HG03108 (cell line): ENCODE results near the gene ZNF385C.

ENCODE experiments used
- ATAC-seq: cut with Tn5 transposase; IDR thresholded peaks from one replicate; pipeline ENCODE4 v1.9.1; 2021; ENCODE audit warnings: moderate library complexity; ENCODE audit not compliant: unreplicated experiment

The ZNF385C gene

DNA sequence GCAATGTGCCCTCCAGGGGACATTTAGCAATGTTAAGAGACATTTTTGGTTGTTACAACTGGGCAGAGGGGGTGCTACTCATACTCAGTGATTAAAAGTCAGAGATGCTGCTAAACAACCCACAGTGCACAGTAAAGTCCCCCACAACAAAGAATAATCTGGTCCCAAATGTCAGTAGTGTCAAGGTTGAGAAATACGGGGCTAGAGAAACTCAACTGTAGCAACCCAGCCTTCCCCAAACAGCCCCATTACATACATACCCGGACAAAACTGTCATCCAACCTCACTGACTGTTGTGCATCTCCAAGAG lies 101.5 kb downstream of the ZNF385C start:
- ATAC-seq: no peak

DNA sequence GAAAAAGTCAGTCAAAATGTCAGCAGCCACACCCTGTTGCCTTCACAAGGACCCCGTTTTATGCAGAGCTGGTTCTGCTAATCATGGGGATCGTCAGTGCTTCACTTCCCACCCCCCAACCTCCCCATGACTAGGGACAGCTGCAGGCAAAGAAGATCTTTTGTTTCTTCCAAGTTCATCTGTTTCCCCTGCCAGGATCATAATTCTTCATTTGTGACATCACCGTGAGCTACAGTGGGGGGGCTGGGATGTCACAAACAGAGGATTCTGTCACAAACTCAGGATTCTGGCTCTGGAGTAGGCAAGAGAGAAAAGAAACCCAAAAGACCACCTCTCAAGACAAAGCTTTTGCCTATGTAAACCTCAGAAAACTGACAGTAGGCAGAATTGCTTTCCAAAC lies 105.7 kb downstream of the ZNF385C start:
- no peak for ATAC-seq

DNA sequence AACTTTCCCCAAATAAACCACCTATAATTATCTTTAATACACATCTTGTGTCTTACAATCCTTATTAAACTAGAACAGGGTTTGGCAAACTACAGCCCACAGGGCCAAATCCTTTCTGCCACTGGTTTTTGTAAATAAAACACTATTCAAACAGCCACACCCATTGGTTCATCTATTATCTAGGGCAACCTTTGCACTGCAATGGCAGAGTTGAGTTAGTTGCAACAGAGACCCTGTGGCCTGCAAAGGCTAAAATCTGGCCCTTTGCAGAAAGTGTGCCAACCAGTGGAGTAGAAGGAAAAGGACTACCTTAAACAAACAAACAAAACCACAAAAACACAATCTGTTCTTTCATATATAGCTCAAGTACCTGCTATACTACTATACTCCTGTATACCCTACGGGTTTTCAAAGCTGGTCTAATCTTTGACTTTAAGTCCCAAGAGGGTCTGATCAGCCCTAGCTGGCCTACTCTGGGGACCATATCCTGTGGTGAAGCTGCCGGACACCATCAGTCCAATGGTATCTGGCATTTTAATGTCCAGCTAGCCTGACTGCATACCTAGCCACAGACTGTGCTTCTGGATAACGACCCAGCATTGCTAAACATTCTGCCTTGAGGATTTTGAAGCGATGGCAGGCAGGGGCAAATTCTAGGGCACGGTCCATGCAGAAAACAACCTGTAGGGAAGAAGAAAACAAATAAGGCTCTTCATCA lies 108.4 kb downstream of the ZNF385C start:
- no peak for ATAC-seq

DNA sequence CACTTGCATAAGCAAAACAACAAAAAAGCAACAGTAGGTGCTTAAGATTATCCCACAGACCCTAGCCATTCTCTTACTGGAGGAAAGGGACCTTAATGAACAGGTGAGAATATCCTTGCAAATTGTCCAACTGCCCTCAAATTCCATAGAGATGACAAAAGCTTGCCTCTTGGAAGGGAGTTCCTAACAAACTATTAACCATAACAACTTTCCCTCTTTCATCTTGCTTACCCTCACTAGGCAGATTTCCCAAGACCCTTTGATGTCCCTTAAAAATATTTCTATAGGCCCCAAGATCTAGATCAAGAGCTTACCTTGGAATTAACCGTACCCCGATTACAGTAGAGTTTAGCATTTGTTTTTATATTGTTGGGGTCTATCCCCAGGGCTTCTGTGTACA lies 109.9 kb downstream of the ZNF385C start:
- no peak for ATAC-seq

DNA sequence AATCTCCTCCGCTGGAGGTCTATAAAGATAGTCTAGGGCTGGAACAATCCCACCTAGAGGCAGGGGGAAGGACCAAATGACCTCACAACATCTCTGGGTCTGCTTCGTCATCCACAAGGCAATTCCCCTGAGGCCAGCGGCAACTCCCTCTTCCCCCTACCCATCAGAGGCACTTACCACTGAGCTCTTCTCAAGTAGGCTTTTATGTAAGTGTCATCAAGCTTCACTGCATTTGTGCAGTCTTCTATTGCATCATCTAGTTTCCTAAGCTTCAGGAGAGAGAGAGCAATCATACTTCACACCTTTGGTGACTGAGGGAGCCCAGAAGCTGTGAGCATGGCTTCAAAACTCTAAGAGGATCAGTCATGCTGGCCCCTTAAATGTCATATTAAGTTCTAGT lies 110.6 kb downstream of the ZNF385C start:
- ATAC-seq: no peak

DNA sequence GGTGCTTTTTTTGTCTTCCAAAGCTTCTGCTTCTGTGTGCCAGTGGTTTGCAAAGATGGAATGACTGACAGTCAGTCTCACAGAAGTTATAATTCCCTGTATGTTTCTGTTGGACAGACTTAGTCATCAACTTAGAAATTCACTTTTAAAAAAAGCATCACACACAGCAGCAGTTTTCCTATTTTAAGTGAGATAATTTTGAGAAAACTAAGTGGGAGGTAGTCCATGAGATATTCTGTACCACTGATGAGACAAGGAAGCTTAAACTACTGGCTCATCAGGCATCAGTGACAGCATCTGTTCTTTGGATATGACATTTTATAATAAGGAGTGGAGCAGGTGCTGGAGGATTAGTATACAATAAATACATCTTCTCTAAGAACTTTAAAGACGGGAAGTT lies 111.6 kb downstream of the ZNF385C start:
- ATAC-seq: no peak

DNA sequence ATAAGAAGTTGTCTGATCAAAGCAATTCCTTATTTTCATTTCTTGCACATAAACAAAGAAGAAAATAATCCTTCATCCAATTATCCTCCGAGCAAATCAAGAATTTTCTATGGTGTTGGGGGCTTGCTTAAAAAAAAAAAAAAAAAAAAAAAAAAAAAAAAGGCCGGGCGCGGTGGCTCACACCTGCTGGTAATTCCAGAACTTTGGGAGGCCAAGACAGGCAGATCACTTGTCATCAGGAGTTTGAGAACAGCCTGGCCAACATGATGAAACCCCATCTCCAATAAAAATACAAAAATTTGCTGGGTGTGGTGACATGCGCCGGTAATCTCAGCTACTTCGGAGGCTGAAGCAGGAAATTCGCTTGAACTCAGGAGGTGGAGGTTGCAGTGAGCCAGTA lies 112.4 kb downstream of the ZNF385C start:
- ATAC-seq: no peak

DNA sequence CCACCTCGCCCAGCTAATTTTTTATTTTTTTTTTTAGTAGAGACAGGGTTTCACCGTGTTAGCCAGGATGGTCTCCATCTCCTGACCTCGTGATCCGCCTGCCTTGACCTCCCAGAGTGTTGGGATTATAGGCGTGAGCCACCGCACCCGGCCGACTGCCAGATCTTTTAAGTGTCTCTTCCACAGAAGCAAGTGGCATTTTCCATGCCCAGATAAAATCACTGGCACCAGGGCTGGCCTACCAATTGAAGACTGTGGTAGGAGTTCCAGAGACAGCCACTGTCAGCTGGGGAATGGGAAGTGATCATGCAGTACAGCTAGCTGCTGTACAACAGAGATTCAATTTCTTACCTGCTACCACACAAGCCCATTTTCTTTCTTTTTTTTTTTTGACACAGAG lies 113.8 kb downstream of the ZNF385C start:
- ATAC-seq: no peak

DNA sequence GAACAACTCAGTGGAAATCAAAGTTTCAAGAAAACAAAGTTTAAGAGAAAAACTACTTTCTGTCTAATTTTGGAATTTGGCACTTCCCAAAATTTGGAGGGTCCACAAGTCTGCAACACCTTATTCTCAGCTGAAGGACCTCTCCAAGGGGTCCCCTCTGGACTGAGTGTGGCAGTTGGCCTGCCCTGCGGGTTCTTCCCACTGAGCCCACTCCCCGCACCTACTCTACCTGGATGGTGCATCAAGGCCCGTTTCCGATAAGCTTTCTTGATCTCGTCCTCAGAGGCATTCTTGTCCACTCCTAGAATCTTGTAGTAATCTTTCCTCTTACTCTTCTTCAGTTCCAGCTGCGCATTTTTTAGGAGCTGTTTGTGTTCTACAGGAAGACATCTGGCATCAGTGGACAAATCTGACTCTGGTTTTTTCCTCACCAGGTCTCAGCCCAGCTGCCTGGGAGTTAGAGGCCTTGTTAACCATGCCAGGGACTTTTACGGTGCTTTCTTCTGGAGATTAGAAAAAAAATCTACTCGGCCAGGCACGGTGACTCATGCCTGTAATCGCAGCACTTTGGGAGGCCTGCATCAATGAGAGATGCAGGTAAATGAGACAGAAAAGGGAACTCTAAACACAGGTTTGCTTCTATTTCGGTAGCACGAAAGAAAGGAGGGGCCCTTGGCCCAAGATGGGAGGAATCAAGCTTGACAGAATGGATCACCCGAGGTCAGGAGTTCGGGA lies 116.1 kb downstream of the ZNF385C start:
- ATAC-seq: no peak

DNA sequence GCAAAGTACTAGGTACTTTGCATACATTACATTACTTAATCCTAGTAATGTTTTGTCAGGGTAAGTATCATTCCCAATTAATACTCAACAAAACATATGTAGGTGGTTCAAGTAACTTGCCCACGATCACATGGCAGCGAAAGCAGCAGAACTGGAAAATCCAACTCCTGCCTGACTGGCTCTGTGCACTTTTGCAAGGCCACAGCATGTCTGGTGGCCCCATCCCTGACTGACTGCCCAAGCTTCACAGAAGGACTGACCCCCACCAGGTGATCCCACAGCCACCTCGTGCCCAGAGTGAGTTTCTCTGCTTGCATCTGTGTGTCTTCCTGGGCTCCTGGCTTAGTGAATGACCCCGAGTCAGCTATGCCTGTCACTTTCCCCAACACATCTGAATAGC lies 120.3 kb downstream of the ZNF385C start:
- ATAC-seq: no peak

DNA sequence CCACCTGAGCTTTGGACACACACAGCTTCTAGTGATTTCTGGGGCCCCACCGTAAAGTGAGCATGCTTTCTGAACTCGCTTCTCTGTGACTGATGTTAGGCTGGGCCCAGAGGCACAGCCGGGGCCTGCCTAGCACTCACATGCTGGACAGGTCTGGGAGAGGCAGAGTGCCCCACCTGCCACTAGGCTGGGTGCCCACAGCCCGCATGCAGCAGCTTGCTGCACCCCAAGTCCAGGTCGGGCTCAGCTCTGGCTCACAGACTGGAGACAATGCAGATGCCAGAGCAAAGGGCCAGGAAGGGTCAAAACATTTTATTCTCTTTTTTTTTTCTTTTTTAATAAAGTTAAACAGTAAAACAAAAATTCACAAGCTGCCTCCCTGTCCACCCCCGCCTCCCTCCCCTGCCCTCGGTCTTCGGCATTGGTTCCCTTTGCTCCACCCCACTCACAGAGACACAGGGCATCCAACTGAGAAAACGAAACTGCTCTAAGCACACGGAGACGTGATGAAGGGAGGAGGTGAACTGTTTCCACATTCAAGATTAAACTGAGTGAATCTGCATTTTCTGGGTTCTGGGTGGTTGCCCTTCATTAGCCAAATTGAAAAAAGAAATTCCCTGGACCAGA lies 122.0 kb downstream of the ZNF385C start:
- ATAC-seq: no peak
